ENCODE measurements around the gene RWDD2A.

DNA sequence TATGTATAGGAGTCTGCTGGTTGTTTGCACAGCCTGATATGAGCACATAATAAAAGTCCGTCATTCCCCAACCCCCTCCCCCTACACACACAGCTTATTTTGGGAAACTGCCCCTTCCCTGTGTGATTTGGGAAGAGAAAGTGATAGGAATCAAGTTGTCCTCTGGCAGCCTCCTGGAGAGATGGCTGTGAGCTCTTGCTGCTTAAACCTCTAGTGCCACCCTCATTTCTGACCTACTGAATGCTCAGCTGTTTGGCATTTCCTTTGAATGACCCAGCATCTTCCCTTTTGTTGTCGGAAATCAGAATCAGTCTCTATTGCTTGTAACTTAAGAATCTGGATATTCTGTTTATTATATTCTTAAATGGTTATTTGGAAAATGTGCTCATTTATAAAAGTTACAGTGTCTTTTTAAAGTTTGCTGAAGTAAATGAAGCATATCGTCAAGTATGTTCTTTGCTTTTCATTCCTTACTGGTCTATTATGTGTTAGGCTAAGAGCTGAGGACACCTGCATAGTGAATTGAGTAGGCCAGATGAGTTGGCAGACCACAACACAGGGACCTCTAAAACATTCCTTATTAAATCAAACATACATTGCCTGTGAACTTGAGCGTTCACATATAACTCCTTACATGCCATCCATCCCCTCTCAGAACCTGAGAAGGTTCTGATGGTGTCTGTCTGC lies 5.5 kb downstream of the RWDD2A start:
- no peak for TF ChIP-seq POLR2AphosphoS5 (IDR thresholded peaks at IDR 0.05; ENCODE audit: low read depth, low read length)
- TF ChIP-seq, protein P1, sequence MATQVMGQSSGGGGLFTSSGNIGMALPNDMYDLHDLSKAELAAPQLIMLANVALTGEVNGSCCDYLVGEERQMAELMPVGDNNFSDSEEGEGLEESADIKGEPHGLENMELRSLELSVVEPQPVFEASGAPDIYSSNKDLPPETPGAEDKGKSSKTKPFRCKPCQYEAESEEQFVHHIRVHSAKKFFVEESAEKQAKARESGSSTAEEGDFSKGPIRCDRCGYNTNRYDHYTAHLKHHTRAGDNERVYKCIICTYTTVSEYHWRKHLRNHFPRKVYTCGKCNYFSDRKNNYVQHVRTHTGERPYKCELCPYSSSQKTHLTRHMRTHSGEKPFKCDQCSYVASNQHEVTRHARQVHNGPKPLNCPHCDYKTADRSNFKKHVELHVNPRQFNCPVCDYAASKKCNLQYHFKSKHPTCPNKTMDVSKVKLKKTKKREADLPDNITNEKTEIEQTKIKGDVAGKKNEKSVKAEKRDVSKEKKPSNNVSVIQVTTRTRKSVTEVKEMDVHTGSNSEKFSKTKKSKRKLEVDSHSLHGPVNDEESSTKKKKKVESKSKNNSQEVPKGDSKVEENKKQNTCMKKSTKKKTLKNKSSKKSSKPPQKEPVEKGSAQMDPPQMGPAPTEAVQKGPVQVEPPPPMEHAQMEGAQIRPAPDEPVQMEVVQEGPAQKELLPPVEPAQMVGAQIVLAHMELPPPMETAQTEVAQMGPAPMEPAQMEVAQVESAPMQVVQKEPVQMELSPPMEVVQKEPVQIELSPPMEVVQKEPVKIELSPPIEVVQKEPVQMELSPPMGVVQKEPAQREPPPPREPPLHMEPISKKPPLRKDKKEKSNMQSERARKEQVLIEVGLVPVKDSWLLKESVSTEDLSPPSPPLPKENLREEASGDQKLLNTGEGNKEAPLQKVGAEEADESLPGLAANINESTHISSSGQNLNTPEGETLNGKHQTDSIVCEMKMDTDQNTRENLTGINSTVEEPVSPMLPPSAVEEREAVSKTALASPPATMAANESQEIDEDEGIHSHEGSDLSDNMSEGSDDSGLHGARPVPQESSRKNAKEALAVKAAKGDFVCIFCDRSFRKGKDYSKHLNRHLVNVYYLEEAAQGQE (IDR thresholded peaks at IDR 0.05; ENCODE audit: insufficient read depth in 1 of 2, low read depth in 2 of 2, low read length in 2 of 2): no peak
- no peak for TF ChIP-seq TAF1 (IDR thresholded peaks at IDR 0.05; ENCODE audit: borderline replicate concordance, insufficient read depth, low read length)
